Inflammatory macrophage treated with lipopolysaccharide for 4 hours (primary cell): ENCODE results near the gene LRCH1.

ENCODE experiments used
- DNase-seq: peaks from one replicate; pipeline ENCODE4 v3.0.0-alpha.2; 2020

Gene LRCH1

DNA sequence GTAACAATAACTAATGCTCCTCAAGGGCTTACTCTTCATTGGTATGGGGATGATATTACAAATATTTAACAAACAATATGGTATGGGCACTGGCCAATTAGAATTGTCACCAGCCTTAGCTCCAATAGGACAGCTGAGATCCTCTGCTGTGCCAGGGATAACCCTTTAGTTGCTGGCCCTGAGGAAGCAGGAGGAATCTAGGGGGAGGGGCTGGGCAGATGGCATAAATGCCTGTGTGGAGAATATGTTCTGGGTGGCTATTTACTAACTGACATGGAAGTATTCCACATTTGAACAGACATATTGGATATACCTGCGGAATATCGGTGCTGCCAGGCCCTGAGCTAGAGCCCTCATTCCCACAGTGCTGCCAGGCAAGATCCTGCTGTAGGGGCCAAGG lies 16.6 kb upstream of the LRCH1 start:
- no peak for DNase-seq

- no peak for DNase-seq
These were observed 13.7 kb upstream of the LRCH1 start for GRCh38 chr13:46539231-46539630.

GRCh38 chr13:46541210-46541609 lies 11.8 kb upstream of the LRCH1 start:
- no peak for DNase-seq

DNA sequence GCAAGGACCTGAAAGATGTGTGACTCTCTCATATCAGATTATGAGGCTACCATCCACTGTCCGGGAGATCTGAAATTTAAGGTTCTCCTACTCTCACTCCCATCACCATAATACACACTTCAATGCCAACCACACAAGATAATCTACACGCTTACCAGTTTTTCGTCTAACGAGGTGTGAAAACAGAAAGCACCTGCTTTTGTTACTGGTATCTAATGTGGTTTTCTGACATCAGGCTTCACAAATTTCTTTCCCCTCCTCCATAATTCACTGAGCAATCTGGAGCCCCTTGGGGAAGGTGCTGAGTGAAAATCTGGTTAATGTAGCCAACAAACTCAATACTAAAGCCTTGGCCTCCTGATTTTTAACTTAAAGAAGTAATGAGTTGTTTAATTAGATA lies 10.1 kb upstream of the LRCH1 start:
- no peak for DNase-seq

- peak; percentile 68 for DNase-seq
These were observed 9.7 kb upstream of the LRCH1 start for GRCh38 chr13:46543287-46543686.

DNA sequence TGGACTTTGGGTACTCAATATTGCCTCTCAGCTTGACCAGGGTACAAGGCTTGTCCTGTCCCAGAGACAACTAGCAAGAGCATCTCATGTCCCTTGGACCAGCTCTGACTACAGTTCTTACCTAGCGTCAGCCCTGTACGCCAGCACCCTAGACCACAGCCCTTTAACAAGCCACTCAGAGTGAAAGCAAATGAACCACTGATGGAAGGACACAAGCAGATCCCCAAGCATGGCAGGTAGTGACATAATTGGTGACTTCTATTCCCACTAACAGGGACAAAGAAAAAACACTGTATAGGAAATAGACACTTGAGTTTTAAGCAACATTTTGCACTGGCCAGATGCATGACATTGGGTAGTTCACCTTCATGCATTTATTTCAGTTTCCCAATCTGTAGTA lies 8.8 kb upstream of the LRCH1 start:
- DNase-seq: no peak

DNA sequence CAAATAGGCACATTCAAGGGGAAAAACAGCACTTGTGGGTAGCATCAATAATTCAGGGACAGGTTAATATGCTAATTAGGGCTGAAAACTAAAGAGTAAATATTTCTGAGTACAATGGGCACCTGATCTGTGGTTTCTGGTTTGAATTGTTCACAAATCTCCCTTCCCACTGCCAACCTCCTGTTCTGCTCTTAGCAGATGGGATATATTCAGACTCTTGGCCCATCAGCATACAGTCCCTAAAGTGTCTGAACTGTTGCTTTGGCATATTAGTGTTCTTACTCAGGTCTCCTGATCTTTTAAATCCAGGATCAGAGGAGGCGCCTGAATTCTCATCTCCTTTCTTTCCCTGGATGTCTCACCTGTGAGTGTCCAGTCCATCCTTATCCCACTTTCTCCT lies 8.2 kb upstream of the LRCH1 start:
- DNase-seq: no peak

DNA sequence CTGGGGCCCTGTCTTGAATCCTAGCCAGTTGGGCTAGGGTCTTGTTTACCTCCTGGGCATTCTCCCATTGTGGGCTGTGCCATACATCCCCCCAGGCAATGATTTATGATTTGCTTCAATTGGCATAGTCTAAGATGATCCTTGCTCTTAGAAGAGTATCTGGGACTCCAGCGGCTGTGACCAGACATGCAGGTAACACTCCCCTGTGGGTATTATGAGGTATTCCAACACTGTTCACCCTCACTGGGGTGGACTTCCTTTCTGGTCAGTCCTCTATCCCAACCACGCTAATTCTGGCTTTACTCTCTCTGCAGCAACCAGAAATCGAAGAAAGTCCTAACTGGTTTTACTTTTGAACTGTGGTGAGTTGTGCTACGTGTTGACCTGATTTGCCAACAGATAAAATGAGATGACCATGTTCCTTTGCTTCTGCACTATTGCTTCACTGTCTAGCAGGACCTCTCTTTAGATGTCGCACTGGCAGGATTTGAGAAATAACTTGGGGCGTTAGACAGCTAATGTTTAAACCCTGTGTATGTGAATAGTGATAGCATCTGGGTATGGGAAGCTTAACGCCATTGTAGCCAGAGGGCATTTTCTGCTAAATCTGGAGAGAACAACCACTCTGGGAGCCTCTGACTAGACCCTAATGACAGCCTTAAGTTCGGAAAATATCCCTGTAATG lies 6.7 kb upstream of the LRCH1 start:
- no peak for DNase-seq

DNA sequence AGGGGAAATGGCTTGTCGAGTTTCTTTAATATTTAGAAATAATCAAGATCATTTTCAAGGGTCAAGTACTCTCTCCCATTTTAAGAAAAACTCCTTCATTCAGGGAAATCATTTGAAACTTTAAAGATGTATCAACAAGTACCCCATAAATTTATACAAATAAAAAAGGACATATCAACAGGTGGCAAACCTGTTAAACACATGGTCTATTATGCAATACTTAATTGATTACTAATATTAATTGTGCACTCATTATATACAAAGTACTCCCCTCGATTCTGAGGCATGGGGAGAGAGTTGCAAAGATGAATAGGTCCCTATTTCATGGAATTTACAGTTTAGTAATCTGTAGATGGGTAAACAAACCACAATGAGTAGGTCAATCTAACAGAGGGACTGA lies 2.1 kb upstream of the LRCH1 start:
- DNase-seq: no peak

DNA sequence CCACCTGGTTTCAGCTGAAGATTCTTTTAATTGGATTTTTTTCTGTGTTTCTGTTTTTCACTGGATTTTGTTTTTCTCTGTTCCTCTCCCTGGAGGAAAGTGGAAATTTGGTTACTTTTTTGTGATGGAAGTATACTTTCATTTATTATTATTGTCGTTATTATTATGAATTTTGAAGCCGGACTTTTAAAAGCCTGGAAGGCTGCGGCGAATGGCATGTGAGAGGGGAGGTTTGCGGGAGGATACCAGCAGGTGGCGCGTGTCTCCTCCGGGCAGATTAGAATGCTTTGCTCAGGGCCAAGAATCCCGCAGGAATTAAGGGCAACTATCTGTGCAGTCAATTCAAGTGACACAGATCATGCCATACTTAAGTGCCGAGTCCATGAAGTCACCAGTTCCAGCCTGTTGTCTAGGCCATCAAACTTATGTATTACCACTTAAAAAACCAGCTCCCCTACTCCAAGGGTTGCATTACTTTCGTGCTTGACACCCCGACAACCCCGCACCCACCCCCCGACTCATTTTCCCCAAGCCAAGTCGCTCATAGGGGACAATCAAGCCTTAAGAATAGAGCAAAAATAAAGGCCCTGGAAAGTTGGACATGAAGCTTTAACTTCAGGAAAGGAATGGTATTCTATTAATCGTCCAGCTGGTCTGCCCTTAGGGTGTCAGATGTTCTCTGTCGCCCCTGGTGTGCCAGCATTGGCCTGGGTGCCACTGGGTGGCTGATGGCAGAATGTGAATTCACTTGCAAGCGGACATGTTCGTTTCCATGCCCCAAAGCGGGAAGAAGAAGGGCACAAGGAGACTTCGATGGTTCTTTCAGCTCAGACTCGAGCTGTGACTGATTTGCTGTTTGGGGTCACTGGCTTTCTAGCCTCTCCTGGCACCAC lies 1.3 kb upstream of the LRCH1 start:
- DNase-seq: peak; percentile 77

DNA sequence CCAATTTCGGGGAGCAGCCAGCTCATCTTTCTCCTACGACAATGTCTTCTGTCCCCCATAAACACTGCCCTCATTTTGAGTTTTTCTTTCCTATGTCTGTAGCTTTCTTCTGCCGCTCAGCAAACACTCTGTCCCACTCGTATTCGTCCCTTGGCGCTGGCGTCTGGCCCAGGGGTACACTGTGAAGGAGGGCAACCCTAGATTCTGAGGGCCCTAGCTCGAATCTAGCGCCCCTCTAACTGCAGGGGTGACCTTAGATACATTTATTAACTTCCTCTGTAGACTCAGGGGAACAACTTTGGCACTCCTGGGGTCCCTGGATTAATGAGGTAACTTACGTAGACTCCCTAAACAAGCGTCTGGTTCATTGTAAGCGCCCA lies 677 bp upstream of the LRCH1 start:
- DNase-seq: no peak

GRCh38 chr13:46553521-46553885 lies 533 bp downstream of the LRCH1 start:
- DNase-seq: no peak

GRCh38 chr13:46553886-46554858 lies 1.2 kb downstream of the LRCH1 start:
- DNase-seq: peak; percentile 88

GRCh38 chr13:46554951-46555350 lies 2.0 kb downstream of the LRCH1 start:
- peak; percentile 52 for DNase-seq

GRCh38 chr13:46555722-46556417 lies 2.9 kb downstream of the LRCH1 start:
- no peak for DNase-seq

DNA sequence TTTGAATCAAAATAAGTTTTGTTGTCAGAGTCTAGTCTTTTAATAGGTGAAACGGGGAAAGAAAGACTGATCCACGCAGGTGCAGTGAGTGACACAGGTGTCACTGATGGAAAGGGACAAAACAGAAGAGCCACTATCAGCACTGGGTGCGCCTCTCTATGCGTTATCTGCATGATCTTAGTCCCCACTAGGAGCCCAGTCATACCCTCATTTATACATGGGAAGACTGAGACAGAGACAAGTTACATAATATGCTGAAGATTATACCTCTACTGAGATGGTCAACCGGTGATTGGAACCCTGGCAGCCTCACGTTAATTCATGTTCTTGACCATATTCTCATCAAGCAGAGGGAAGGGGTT lies 3.4 kb downstream of the LRCH1 start:
- DNase-seq: no peak

DNA sequence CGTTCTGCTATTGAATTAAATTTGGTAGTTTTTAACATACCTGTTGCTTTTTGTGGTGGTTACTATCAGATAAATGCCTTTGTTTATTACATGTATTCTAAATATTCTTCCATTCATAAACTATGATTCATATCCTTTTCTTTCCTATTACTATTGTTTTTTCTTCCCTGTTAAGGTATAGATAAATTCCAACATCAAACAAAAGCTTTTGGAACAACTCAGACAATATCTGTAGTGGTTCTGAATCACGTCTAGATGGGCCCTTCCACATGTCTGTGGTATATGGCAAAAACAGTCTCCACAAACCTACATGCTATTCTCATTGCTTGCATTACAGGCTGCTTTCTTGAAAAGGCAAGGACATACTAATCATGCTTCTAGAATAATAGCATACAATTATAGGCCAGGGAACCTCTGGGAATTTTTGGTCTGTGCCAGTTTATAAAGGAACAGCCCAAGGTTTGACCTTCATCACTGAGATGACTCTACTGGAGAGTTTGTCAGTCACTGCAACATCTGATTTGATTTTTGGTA lies 6.4 kb downstream of the LRCH1 start:
- DNase-seq: no peak

- no peak for DNase-seq
These were observed 7.8 kb downstream of the LRCH1 start for GRCh38 chr13:46560778-46561177.

GRCh38 chr13:46561286-46561685 lies 8.3 kb downstream of the LRCH1 start:
- no peak for DNase-seq

GRCh38 chr13:46561691-46562090 lies 8.7 kb downstream of the LRCH1 start:
- DNase-seq: no peak

GRCh38 chr13:46562152-46562551 lies 9.2 kb downstream of the LRCH1 start:
- no peak for DNase-seq

DNA sequence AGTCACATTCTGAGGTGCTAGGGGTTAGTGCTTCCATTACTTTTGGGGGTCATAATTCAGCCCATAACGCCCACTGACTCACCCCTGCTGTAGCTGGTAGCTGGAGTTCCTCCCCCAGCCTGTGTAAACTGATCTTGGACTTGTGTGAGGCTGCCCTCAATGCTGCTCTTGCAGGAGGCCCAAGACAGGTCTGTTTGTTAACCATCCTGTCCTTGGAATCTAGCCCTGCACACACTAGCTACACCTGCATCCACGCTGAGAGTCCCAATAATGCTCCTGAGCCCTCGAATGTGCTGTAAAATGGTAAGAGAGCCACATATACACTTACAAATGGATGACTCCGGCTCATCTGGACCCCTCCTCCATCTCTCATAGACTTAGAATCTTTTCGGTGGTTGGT lies 9.6 kb downstream of the LRCH1 start:
- no peak for DNase-seq
